ENCODE measurements around the gene ARL2BP.

Gene ARL2BP

GRCh38 chr16:57235128-57236021 lies 9.7 kb upstream of the ARL2BP start:
- no peak for DNase-seq (ENCODE audit: low read depth in 2 of 2)

- DNase-seq (ENCODE audit: low read depth in 2 of 2), result no peak
These were observed 9.1 kb upstream of the ARL2BP start for GRCh38 chr16:57236022-57236350.

- no peak for DNase-seq (ENCODE audit: low read depth in 2 of 2)
These were observed 6.4 kb upstream of the ARL2BP start for GRCh38 chr16:57238682-57239081.

GRCh38 chr16:57239107-57239506 lies 6.0 kb upstream of the ARL2BP start:
- no peak for DNase-seq (ENCODE audit: low read depth in 2 of 2)

- no peak for DNase-seq (ENCODE audit: low read depth in 2 of 2)
These were observed 4.2 kb upstream of the ARL2BP start for GRCh38 chr16:57240851-57241250.

GRCh38 chr16:57242650-57243049 lies 2.4 kb upstream of the ARL2BP start:
- DNase-seq (ENCODE audit: low read depth in 2 of 2), result no peak

GRCh38 chr16:57244463-57244766 lies 644 bp upstream of the ARL2BP start:
- DNase-seq (ENCODE audit: low read depth in 2 of 2), result no peak

- no peak for DNase-seq (ENCODE audit: low read depth in 2 of 2)
These were observed 534 bp downstream of the ARL2BP start for GRCh38 chr16:57245472-57246113.

GRCh38 chr16:57251352-57251751 lies 6.3 kb downstream of the ARL2BP start:
- no peak for DNase-seq (ENCODE audit: low read depth in 2 of 2)

GRCh38 chr16:57252148-57252721 lies 7.2 kb downstream of the ARL2BP start:
- no peak for DNase-seq (ENCODE audit: low read depth in 2 of 2)

GRCh38 chr16:57253466-57253865 lies 8.4 kb downstream of the ARL2BP start:
- DNase-seq (ENCODE audit: low read depth in 2 of 2), result no peak

GRCh38 chr16:57255686-57256415 lies 10.8 kb downstream of the ARL2BP start:
- DNase-seq (ENCODE audit: low read depth in 2 of 2), result no peak

- no peak for DNase-seq (ENCODE audit: low read depth in 2 of 2)
These were observed 11.7 kb downstream of the ARL2BP start for GRCh38 chr16:57256601-57257395.

- no peak for DNase-seq (ENCODE audit: low read depth in 2 of 2)
These were observed 12.5 kb downstream of the ARL2BP start for GRCh38 chr16:57257455-57258070.

- DNase-seq (ENCODE audit: low read depth in 2 of 2), result no peak
These were observed 13.3 kb downstream of the ARL2BP start for GRCh38 chr16:57258226-57258909.

- no peak for DNase-seq (ENCODE audit: low read depth in 2 of 2)
These were observed 13.9 kb downstream of the ARL2BP start for GRCh38 chr16:57258910-57259475.

GRCh38 chr16:57260294-57260929 lies 15.4 kb downstream of the ARL2BP start:
- no peak for DNase-seq (ENCODE audit: low read depth in 2 of 2)

- no peak for DNase-seq (ENCODE audit: low read depth in 2 of 2)
These were observed 16.7 kb downstream of the ARL2BP start for GRCh38 chr16:57261806-57262205.

GRCh38 chr16:57262841-57263540 lies 17.9 kb downstream of the ARL2BP start:
- no peak for DNase-seq (ENCODE audit: low read depth in 2 of 2)
